GM19395 (cell line): ENCODE results near the gene SPC24.
"Not testable (repeated sequence)": the region's sequence is repeated elsewhere in the genome, so short reads cannot be mapped to it uniquely, and the experiment has no call there.

Source experiments
- ATAC-seq: cut with Tn5 transposase; IDR thresholded peaks from one replicate; pipeline ENCODE4 v1.9.1; 2021; ENCODE audit warnings: mild to moderate bottlenecking, moderate library complexity; ENCODE audit not compliant: unreplicated experiment

Gene SPC24

GRCh38 chr19:11166281-11167142, 10.9 kb upstream of the SPC24 start:
- ATAC-seq = no peak

- no peak for ATAC-seq
Observed at GRCh38 chr19:11165486-11166030, 10.0 kb upstream of the SPC24 start.

- ATAC-seq = no peak
Observed at GRCh38 chr19:11164879-11165406, 9.4 kb upstream of the SPC24 start.

- no peak for ATAC-seq
Observed at GRCh38 chr19:11164296-11164695, 8.7 kb upstream of the SPC24 start.

- not testable (repeated sequence) for ATAC-seq
Observed at GRCh38 chr19:11160440-11160768, 4.8 kb upstream of the SPC24 start.

GRCh38 chr19:11159598-11160439, 4.2 kb upstream of the SPC24 start:
- no peak for ATAC-seq

GRCh38 chr19:11154683-11155047, 917 bp downstream of the SPC24 start:
- ATAC-seq = no peak

GRCh38 chr19:11152318-11153062, 3.1 kb downstream of the SPC24 start:
- ATAC-seq = no peak

- no peak for ATAC-seq
Observed at GRCh38 chr19:11151181-11151580, 4.4 kb downstream of the SPC24 start.

GRCh38 chr19:11148001-11148400, 7.6 kb downstream of the SPC24 start:
- no peak for ATAC-seq

GRCh38 chr19:11145536-11145924, 10.1 kb downstream of the SPC24 start:
- no peak for ATAC-seq

GRCh38 chr19:11142528-11143171, 12.9 kb downstream of the SPC24 start:
- no peak for ATAC-seq

- ATAC-seq = no peak
Observed at GRCh38 chr19:11141937-11142527, 13.6 kb downstream of the SPC24 start.

GRCh38 chr19:11140896-11141295, 14.7 kb downstream of the SPC24 start:
- no peak for ATAC-seq

- ATAC-seq = not testable (repeated sequence)
Observed at GRCh38 chr19:11140023-11140538, 15.5 kb downstream of the SPC24 start.

GRCh38 chr19:11138601-11139300, 16.8 kb downstream of the SPC24 start:
- no peak for ATAC-seq

- no peak for ATAC-seq
Observed at GRCh38 chr19:11137542-11138384, 17.8 kb downstream of the SPC24 start.

GRCh38 chr19:11136400-11137101, 19.0 kb downstream of the SPC24 start:
- ATAC-seq = no peak
